Cerebellar nuclear complex (tissue), 1 donor: Measurements from ENCODE around the gene DIPK1A.

Source experiments
- DNase-seq, 2 experiments: peaks; one replicate each; lab custom pipeline; 2025; lab: John Stamatoyannopoulos, UW

DIPK1A gene

DNA sequence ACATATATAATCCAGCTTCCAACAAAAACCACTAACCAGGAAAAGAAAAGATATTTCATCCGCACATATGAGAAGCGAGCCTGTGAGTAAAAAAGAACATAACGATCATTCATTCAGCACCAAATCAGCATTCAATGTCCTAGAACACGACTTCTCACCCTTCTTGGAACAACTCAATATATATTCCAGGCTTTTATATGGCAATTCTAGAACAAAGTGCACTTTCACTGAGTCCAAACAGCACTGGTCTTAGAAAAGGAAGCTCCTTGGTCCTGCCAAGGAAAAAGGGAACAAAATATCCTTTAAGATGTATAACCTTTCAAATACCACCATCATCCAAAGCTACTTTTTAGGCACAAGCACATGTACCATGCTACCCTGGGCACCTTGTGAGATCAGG is 84.9 kb downstream of the DIPK1A start:
- DNase-seq = no peak

DNA sequence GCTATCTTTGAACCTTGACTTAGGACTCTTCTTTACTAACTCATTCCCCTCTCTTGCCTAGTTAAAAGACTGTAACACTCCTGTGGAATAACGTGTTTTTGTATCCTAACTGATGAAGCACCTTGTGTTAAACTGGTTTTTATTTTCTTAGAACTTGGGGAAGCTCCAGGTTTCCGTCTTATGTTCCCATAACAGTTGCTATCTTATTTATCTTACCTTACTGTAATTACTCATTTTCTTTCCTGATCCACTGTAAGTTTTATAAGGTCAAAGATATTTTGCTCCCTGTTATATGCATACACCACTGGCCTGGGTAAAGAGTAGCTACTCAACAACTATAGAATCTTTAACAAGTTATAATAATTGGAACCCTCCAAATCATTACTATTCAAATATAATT is 86.3 kb downstream of the DIPK1A start:
- no peak for DNase-seq

DNA sequence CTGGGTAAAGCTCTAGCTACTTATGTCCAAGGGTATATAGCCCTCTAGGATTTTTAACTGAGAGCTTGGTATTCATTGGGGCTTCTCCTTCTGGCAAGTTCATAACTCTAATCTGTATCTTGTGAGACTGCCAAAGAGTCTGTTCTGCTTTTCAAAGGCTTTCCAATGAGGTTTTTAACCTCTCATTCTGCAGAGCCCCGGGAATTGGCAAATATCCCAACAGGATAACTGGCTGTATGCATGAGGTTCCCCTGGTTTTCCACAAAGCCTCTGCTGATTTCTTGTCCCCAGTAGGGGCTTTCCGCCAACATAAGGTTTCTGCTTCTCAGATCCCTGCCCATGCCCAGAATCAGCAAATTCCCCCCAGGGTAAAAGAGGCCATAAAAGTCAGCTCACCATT is 88.5 kb downstream of the DIPK1A start:
- DNase-seq = no peak

DNA sequence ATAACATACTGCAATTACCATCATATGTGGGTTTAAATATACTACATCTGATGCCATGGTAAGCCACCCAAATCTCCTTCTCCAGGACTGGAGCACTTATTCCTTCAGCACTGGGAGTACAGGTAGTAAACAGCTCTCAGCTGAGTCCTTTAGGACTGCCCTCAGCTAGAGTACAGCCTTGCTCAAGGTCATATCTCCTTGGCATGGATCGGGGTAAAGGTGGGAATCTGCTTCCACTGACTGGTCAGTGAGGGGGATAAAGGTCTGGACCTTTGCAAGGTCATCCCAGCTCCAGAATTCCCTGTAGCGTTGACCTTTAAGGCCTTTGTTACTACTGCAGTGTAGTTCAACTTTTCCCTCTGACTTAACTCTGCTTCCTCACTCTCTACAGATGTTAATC is 90.7 kb downstream of the DIPK1A start:
- DNase-seq = no peak

DNA sequence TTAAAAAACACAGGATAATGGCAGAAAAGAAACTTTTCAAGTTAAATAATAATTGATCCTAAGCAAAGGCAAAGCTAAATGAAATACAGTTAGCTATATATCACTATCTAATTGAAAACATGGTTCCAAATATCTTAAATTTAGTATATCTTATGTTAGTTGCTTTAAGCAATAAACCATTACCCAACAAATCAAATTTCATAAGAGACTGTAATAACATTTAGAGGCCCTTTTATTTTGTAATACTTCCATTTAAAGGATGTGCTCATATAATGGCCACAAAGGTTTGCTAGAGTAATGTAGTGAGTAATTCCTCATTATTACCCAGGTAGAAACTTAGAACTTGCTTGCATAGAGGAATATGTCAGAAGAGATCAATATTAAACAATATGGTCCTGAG is 97.1 kb downstream of the DIPK1A start:
- no peak for DNase-seq

DNA sequence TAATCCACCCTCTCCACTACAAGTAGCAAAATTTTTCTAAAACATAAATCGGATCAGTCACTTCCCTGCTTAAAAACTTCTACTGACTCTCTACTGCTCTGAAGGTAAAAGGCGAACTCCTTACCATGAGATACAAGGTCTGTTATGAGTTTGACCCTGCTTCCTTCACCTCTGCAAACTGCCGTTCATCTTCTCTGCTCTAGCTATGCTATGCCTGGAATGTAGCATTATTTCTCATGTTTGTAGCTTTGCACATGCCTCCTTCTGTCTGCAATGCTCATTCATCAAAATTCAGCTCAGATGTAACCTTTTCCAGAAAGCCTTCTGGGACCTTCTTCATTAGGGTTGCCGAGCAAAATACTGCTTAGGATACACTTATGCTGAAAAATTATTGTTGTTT is 98.7 kb downstream of the DIPK1A start:
- DNase-seq = no peak

DNA sequence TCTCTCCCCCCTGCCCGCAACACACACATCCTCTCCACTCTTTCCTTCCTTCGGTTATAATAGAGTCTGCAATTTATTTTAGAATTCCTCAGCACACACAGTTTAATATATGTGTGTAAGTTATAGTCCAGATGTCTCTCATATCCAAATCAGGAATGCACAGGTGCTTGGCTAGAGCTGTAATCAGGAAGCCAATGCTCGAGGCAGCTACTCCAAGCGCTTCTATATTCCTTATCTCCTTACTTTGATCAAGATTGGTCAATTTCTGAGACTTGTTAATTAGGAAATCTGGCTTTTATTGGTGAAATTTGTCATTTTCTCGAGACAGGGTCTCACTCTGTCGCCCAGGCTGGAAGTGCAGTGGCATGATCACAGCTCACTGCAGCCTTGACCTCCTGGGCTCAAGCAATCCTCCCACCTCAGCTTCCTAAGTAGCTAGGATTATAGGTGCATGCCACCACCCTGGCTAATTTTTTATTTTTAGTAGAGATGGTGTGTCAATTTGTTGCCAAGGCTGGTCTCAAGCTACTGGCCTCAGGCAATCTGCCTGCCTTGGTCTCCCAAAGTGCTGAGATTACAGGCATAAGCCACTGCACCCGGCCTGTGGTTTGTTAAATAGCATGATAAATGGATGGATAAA is 101.7 kb downstream of the DIPK1A start:
- DNase-seq = no peak

DNA sequence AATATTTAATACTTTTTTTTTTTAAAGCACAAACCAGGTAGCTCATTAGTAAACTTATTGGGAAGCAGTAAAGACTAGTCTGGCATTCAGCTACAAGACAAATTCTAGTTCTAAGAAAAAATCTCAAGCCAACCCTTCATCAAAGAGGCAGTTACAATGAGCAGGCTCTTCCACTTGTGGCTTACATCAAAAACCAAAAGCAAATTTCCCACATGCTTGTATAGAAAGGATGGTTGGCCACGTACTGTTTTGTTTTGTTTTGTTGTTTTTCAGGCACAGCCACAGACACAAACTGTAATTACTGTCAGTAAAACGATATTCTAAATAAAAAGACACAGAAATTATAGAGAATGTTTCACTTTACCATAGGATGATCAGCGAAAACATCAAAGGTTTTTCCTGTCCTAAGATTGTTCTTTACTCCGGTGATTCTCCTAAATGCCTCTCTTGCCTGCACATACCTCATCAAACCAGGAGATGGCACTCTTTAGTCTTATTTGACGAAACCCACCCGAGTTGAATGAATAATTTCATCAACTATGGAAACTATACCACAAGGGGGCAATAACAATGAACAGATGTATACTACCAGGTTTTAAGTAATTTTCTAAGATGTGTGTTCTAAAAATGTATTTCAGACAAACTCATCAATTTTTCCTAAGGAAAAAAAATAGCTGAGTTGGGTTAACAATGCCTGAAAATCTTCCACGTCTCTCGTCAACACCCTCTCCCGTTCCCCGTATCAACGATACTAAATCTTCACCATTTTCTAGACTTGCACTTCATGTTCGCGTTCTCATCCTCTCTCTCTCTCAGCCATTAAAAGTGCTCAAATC is 102.5 kb downstream of the DIPK1A start:
- DNase-seq = peak in 1 of 2 experiments; percentile 69

DNA sequence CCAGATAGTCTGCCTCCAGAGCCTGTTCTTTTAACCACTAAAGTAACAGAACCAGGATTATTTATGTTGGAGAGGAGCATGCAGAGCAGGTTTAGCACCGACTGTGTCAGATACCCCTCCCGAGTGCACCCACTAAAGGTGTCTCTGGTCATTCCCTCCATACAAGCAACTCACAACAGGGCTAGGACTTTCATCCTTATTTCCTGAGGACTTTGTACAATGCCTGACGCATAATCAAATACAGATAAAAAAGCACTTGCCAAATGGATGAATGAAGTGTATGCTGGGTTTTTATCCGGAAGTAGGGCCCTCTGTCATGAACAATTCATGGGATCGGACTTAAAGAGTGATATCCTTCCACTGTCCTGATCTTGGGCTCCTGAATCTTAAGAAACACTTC is 103.4 kb downstream of the DIPK1A start:
- DNase-seq = no peak

DNA sequence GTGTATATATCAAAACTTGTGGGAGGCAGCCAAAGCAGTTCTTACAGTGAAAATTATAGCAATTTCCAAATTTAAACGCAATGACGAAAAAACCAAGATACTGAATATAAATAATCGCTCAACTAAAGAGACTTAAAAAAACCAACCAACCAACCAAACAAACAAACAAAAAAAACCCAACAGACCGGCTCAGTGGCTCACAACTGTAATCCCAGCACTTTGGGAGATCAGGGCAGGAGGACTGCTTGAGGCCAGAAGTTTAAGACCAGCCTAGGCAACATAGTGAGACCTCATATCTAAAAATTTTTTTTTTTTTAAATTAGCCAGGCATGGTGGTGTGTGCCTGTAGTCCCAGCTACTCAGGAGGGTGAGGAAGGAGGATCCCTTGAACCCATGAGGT is 106.0 kb downstream of the DIPK1A start:
- no peak for DNase-seq

DNA sequence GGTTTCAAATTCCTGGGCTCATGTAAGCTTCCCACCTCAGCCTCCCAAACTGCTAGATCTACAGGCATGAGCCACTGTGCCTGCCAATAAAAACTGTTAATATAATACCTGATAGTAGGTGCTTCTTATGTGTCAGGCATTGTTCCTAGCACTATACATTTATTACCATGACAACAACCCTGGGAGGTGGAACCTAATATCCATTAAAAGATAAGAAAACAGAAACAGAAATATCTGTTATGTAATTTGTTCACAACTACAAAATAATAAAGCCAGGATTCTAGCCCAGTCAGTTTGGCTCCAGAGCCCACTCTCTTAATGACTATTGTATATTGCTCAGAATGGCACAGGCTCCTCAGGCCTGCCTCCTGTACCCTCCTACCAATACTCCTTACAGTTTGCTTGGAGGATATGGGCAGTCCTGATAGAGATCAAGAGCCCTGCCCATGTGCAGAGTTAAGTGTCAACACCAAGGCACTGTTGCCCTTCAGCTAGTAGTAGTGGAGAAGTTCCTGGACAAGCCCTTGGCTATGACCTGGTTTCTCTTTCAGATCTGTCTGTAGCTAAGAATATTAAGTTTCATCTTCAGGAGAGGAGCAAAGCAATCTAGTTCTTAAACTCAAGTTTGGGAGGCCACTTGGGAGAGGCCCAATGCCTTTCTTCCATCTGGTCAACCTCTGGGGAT is 107.0 kb downstream of the DIPK1A start:
- no peak for DNase-seq

DNA sequence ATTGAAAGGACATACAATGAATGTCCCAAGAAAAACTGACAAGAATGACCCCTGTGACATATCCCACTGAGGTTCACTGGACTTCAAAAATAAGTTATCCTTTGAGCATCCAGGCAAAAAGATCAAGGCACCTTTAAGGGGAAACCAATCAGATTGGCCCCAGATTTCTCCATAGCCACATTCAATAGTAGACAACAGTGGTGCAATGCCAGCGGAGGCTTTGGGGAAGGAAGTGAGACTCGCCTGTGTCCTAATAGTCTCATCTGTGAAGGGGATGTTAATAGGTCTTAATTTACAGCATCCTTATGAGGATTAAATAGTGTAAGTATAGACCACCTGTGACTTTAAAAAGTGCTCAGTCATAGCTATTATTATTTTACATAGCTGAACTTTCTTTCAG is 108.0 kb downstream of the DIPK1A start:
- DNase-seq = no peak

DNA sequence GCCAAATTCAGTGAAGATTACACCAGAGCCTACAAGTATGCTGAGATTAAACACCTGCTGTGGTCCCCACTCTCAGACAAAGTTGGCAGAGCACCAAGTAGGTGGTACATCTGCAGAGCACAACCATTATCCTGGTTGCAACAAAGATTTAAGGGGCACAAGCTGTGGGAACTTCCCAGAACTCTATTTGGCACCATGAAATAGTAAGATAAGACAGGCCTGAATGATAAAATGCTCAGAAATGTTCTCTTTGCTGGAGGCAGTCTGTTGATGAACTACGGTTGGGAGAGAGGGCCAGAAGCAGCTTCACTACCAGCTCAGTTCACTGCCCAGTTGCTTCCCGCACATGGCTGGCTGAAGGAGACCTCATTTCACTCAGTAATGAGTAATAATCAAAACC is 109.5 kb downstream of the DIPK1A start:
- no peak for DNase-seq

DNA sequence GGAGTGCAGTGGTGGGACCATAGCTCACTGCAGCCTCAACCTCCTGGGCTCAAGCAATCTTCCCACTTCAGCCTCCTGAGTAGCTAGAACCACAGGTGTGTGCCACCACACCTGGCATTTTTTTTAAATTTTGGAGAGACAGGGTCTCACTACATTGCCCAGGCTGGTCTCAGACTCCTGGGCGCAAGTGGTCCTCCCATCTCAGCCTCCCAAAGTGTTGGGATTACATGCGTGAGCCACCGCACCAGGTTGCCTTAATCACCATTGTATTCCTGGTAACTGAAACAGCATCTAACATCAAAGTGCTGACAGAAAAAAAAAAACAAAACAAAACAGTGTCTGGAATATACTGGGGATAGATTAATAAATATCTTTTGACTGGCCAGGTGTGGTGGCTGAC is 111.2 kb downstream of the DIPK1A start:
- no peak for DNase-seq

DNA sequence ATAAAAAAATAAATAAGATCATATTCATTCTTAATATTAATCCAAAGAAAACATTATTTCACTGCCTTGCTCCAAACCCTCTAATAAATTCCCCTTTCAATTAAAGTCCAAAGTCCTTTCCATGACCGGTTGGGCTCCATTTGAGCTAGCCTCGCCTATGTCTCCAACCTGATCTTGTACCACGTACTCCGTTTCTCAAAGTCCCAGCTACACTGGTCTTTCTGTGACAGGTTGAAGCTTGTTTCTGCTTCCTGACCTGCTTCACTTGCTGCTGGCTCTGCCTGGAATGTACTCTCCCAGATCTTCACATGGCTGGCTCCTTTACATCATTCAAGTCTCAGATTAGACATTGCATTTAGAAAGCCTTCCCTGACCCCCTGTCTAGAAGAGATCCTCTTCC is 113.1 kb downstream of the DIPK1A start:
- DNase-seq = no peak

DNA sequence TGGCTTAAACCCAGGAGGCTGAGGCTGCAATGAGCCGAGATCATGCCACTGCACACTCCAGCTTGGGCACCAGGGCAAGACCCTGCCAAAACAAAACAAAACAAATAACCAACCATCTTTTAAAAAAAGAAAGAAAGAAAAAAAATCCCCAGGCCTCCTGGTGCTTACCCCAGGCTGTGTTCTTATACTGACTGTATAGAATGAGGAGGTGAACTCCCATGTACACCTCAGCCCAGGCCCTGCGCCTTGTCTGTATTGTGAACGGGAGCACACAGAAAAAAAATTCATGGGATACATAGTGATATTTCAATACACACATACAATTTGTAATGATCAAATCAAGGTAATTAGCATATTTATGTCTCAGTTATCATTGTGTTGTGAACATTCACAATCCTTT is 115.4 kb downstream of the DIPK1A start:
- DNase-seq = no peak

DNA sequence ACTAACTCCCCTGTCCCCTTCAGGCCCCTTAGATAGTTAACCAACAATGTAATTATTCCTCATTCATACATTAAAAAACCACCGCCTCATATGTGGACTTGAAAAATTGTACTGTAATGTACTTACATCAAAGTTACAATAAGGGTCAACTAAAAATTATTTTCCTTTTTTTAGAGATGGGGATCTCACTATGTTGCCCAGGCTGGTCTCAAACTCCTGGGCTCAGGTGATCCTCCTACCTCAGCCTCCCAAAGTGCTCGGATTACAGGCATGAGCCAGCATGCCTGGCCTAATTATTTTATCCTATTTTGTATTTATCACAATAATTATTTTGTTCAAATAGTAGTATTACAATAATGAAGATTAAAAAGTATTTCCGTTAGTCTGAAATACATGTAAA is 116.8 kb downstream of the DIPK1A start:
- DNase-seq = no peak

DNA sequence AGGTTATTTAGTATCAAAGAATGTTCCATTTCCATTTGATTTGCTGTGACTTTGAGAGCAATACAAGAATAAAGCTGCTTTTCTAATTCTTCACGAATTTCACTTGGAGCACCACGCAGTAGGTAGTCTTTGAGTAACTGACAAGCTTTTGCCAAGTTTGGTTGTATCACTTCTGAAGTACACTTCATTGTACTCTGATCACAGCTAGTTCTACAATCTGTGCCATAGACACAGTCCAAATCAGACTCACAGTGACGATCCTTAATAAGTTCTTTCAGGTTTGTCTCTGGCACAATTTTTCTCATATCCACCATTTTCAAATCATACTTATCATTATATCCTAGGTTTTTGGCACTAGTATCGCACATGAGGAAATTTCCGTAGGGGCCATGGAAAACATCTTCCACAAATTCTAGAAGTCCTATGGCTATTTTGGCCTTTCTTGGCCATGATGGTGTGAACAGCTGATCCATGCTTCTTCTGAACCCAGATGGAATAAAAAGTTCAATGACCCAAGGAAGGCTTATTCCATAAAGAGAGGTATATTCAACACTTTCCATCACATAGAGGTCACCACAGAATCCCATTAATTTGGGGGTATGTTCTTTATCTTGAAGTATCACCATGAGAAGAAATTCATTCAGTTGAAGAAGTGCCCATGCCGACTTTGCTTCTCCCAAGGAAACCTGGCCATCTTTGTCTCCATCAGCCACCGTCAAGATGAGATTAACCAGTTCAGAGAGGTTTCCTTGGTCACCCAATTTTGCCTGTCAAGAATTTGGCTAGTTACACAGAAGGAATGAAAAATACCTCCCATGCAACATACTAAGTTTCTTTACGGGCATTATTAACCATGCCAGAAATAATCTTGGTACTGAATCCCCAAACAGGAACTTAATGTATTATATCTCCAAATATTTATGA is 117.6 kb downstream of the DIPK1A start:
- no peak for DNase-seq

DNA sequence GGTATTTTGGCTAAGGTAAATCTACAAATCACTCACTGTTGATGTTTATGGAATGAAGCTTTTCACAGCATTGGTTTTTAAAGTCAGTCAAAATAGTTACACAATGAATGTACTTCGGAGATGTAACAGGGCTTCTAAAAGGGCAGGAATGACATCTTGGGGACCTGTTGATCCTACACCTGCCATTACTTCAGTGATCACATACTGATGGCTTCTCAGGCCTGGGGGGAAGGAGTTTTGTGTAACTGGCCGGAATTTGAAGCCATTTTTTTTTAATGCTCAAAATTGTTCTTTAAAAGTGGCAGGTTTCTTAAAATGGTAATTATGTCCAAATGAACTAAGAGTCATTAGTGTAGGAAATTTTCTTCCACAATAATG is 118.2 kb downstream of the DIPK1A start:
- DNase-seq = no peak

DNA sequence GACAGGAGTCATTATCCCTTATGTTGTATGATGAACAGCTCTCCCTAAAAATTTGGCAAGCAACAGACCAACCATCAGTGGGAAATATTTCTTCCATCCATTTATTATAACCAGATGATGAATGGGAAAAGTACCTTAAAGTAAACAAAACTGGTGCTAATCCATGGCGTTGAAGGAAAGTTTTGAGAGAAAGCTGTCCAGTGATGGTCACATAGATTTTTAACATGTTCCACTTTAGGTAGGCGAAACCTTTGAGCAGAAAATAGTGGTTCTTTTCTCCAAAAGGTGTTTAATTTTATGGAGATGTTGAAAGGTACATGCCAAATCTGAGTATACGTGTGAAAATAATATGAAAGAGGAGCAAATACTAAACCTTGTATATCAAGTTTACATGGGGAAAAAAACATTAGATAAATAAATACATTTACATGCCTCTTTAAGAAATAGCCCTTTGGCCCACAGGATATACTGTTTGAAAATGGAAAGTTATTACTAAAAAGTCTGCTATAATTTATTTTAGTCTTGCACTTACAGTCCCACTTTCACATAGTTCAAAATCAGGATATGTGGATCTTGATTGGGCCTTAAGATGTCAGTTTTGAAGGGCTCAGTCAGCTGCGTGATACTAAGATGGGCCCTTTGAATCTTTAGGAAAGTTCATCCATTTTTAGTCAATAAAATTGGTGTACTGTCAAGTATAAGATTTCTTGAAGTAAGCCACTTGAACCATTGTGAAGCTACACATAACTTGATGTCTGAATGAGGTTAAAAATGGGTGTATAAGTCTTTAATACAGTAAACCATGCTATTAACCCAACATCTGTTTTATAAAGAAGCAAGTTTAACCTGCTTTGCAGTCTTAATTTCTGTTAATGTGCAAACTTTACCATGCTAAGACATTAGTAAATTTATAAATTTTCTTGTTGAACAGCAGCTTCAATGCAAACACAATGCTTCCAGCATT is 118.9 kb downstream of the DIPK1A start:
- no peak for DNase-seq

DNA sequence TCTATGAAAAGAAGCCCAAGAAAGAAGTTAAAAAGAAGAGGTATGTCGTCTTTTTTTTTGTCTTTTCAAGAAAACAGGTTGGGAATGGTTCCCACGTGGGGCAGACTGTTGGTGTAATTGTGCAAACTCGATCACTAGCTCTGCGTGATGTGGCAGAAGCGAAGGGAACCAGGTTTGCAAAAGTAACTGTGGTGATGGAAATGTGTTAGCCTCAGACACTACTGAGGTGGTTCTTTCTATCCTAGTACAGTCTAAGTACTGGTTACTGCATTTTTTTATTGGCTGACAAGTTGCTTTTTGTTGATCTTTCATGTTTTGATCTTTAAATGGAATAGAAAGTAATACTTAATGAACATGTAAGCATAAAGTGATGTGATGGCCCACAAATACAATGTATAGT is 120.7 kb downstream of the DIPK1A start:
- DNase-seq = no peak
